Endothelial cell of umbilical vein (primary cell): Measurements from ENCODE around the gene KRTAP5-1. TPM values are rescaled to one million over a fixed set of nuclear protein-coding genes. Genes with fewer than 3 reads are reported as not detected.

Experiments used
- BruUV-seq: library from RNA; stranded (reverse); fragments of 400-500 nt; replicated peaks from 2 replicates; lab custom pipeline; 2021; lab: Mats Ljungman, UMichigan
- CTCF ChIA-PET: fragments of 300-600, 350-600 bp; sonication (Branson Sonifier 250); formaldehyde crosslinking; loops from one replicate; lab custom pipeline; 2021; ENCODE audit warnings: antibody characterized with exemption, inconsistent platforms; lab: Charles Lee
- POLR2A ChIA-PET: fragments of 300-600, 350-600 bp; sonication (Branson Sonifier 250); formaldehyde crosslinking; loops from one replicate; lab custom pipeline; 2021; ENCODE audit warnings: antibody characterized with exemption, inconsistent platforms; lab: Charles Lee
- DNase-seq: peaks from one replicate; pipeline ENCODE4 v3.0.0-alpha.2; 2011; ENCODE audit warnings: low read depth, low spot score
- FAIRE-seq: peaks from 2 replicates; lab custom pipeline; 2011; peaks lifted over from hg19 to GRCh38; lab: Jason Lieb, UNC
- H2AFZ ChIP-seq: 2 replicates; pipeline ENCODE4 v1.6.0; 2012; ENCODE audit warnings: low read depth, low read length, control low read depth, inconsistent platforms
- H3K27ac ChIP-seq: 2 replicates; pipeline ENCODE4 v1.5.1; 2011; ENCODE audit warnings: low read depth, mild to moderate bottlenecking, control low read depth, low read length, moderate library complexity; ENCODE audit not compliant: insufficient read depth
- H3K27me3 ChIP-seq, 2 experiments: 2 replicates each; pipeline versions ENCODE4 v1.6.0 to v1.6.1; 2011; ENCODE audit warnings: low read length in 2 of 2, mixed read lengths in 1 of 2; ENCODE audit not compliant: control insufficient read depth in 2 of 2, insufficient read depth in 2 of 2
- H3K36me3 ChIP-seq, 2 experiments: 2 replicates in 1 of 2; 3 replicates in 1 of 2; pipeline ENCODE4 v1.5.1; 2011; ENCODE audit warnings: low read length in 2 of 2, mild to moderate bottlenecking in 1 of 2, moderate library complexity in 1 of 2; ENCODE audit not compliant: control insufficient read depth in 2 of 2, insufficient read depth in 2 of 2; ENCODE audit errors: extremely low read depth in 1 of 2
- H3K4me1 ChIP-seq: 3 replicates; pipeline ENCODE4 v1.5.1; 2011; ENCODE audit warnings: mild to moderate bottlenecking, low read length; ENCODE audit not compliant: control insufficient read depth, insufficient read depth; ENCODE audit errors: extremely low read depth
- H3K4me2 ChIP-seq: 2 replicates; pipeline ENCODE4 v1.6.1; 2011; ENCODE audit warnings: low read length, control low read depth, mixed read lengths; ENCODE audit not compliant: insufficient read depth
- H3K4me3 ChIP-seq, 3 experiments: fragments of 200-600 bp in 1 of 3; sonication (generic), shearing (Covaris generic) in 1 of 3; replicated peaks in 1 of 3; 2 replicates each; pipeline ENCODE4 v1.5.1; 2011 to 2016; ENCODE audit warnings: control low read depth in 3 of 3, low read length in 3 of 3, mild to moderate bottlenecking in 2 of 3, inconsistent platforms in 1 of 3, low read depth in 1 of 3, moderate library complexity in 1 of 3; ENCODE audit not compliant: insufficient read depth in 1 of 3
- H3K79me2 ChIP-seq: 2 replicates; pipeline ENCODE4 v1.6.0; 2012; ENCODE audit warnings: low read length, inconsistent platforms; ENCODE audit not compliant: control insufficient read depth, insufficient read depth
- H3K9ac ChIP-seq: replicated peaks from 2 replicates; pipeline ENCODE3; 2011; ENCODE audit warnings: low read length, control low read depth; ENCODE audit not compliant: insufficient read depth; ENCODE audit errors: extremely low read depth
- H3K9me1 ChIP-seq: replicated peaks from 3 replicates; pipeline ENCODE4 v1.6.0; 2011; ENCODE audit warnings: mild to moderate bottlenecking, low read length; ENCODE audit not compliant: control insufficient read depth, insufficient read depth; ENCODE audit errors: extremely low read depth
- H3K9me3 ChIP-seq: replicated peaks from 2 replicates; pipeline ENCODE4 v1.5.1; 2012; ENCODE audit warnings: low read length, inconsistent platforms; ENCODE audit not compliant: control insufficient read depth, insufficient read depth
- H4K20me1 ChIP-seq: replicated peaks from 2 replicates; pipeline ENCODE3; 2011; ENCODE audit warnings: mild to moderate bottlenecking, low read length; ENCODE audit not compliant: control insufficient read depth, insufficient read depth; ENCODE audit errors: extremely low read depth
- CTCF ChIP-seq, 2 donors: IDR thresholded peaks; 1 replicate in 1 of 2; 2 replicates in 1 of 2; pipeline ENCODE4 v1.5.1; 2011; ENCODE audit warnings: low read length in 2 of 2, mild to moderate bottlenecking in 2 of 2, moderate library complexity in 2 of 2, control low read depth in 1 of 2, inconsistent platforms in 1 of 2, low read depth in 1 of 2; ENCODE audit not compliant: insufficient read depth in 1 of 2; ENCODE audit errors: extremely low read depth in 1 of 2
- EZH2 ChIP-seq: IDR thresholded peaks from 2 replicates; pipeline ENCODE4 v1.6.1; 2012; ENCODE audit warnings: borderline replicate concordance, low read depth, mild to moderate bottlenecking, moderate library complexity, low read length, inconsistent platforms; ENCODE audit not compliant: severe bottlenecking
- FOS ChIP-seq: IDR thresholded peaks from 2 replicates; pipeline ENCODE4 v1.6.1; 2011; ENCODE audit warnings: mild to moderate bottlenecking, low read length, moderate library complexity, borderline replicate concordance; ENCODE audit not compliant: insufficient read depth
- GATA2 ChIP-seq: IDR thresholded peaks from 2 replicates; pipeline ENCODE4 v1.7.0; 2011; ENCODE audit warnings: low read depth, mild to moderate bottlenecking, moderate library complexity, mixed read lengths, low read length; ENCODE audit not compliant: insufficient read length, insufficient read depth
- JUN ChIP-seq: IDR thresholded peaks from 2 replicates; pipeline ENCODE4 v1.6.1; 2011; ENCODE audit warnings: borderline replicate concordance, low read depth; ENCODE audit not compliant: insufficient read length, insufficient read depth
- MYC ChIP-seq: IDR thresholded peaks from one replicate; pipeline ENCODE4 v1.6.1; 2011; ENCODE audit warnings: mild to moderate bottlenecking, low read depth, low read length
- POLR2A ChIP-seq: IDR thresholded peaks from 2 replicates; pipeline ENCODE4 v1.6.1; 2012; ENCODE audit warnings: low read depth, mild to moderate bottlenecking, control low read depth, low read length
- POLR2AphosphoS5 ChIP-seq: IDR thresholded peaks from 2 replicates; pipeline ENCODE4 v1.6.1; 2012; ENCODE audit warnings: low read depth, mild to moderate bottlenecking, control low read depth, low read length, moderate library complexity; ENCODE audit not compliant: insufficient read depth
- dilution Hi-C: fragments of 300-500 bp; cut with MboI; formaldehyde crosslinking; loops from one replicate; pipeline ENCODE4 v1.15.0; 2019; ENCODE audit warnings: low sequenced_read_pairs; ENCODE audit not compliant: extremely low pct_ligation_motif_present
- intact Hi-C: fragments of 100-400 bp; cut with micrococcal nuclease; formaldehyde crosslinking; loops from one replicate; pipeline ENCODE4 v1.10.0; 2022
- polyA plus RNA-seq, 4 experiments: library from polyadenylated mRNA; depleted of rRNA in 3 of 4; stranded (reverse) in 3 of 4; unstranded in 1 of 4; fragments of >200 nt; gene quantifications; 2 replicates each; pipeline versions ENCODE4 v1.2.1 to v1.2.3, GENCODE V29; 2011 to 2012; ENCODE audit warnings: missing spikeins in 1 of 4
- total RNA-seq: library from RNA; stranded (reverse); gene quantifications from 2 replicates; pipeline ENCODE4 v1.2.3, GENCODE V29; 2021
- TF ChIP-seq, protein P1 (sequence below): IDR thresholded peaks from 2 replicates; pipeline ENCODE4 v1.6.1; 2011; ENCODE audit not compliant: insufficient read depth, insufficient read length

Gene KRTAP5-1
- total and polyA plus RNA-seq, 2 donors (not counting 3 experiments of a cell fraction or from before 2014, with no cell fraction given), result not detected

DNA sequence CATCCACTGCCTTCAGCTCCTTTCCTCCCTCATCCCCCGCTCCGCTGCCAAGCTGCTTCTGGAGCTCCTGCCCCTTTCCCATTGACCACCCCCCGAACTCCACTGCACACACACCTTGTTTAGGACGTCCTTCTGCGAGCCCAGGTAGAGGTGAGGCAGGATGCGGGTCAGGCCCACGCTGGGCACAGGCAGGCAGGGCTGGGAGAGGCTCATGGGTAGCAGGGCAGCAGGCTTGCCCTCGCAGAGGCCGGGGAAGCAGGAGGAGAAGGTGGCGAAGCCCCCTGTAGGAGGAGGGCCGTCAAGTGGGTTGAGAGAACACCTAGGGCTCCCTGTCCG, 26.3 kb downstream of the KRTAP5-1 start:
- BruUV-seq, result no TSS peak
- Histone ChIP-seq H3K27ac (no peak overlapping the region), H3K9me3 (no peaks in the 10 kb centered on the region), H2AFZ (no peak overlapping the region), H3K4me2 (no peak overlapping the region), H3K36me3 (peaks cover 0 to 3% of the 10 kb centered on the region in 2 experiments), H4K20me1 (no peaks in the 10 kb centered on the region), H3K4me1 (no peaks in the 10 kb centered on the region), H3K4me3 (no peak overlapping the region), H3K27me3 (no peaks in the 10 kb centered on the region), H3K79me2 (no peaks in the 10 kb centered on the region), H3K9ac (no peak overlapping the region), H3K9me1 (no peaks in the 10 kb centered on the region)
- ChIA-PET POLR2A (no interaction called here), CTCF (interaction anchor here (1.2 to 3.9 kb wide), 7 partner anchors 10 to 94 kb away, joined by 3 to 32 read pairs (median 10); no protein-coding TSS in a partner anchor)
- FAIRE-seq (no peak), DNase-seq (no peak)
- dilution Hi-C loops (no loop called here), intact Hi-C loops (no loop called here)
- TF ChIP-seq, protein P1, sequence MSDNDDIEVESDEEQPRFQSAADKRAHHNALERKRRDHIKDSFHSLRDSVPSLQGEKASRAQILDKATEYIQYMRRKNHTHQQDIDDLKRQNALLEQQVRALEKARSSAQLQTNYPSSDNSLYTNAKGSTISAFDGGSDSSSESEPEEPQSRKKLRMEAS, result no peak
- TF ChIP-seq POLR2A (no peak), EZH2 (no peak), CTCF (IDR thresholded peaks at IDR 0.05; ENCODE audit: extremely low read depth in 1 of 2, insufficient read depth in 1 of 2, low read depth in 1 of 2, low read length in 2 of 2) (no peak), FOS (no peak), GATA2 (no peak), MYC (no peak), POLR2AphosphoS5 (no peak), JUN (no peak)
